Neural cell (in vitro differentiated cells): ENCODE results near the gene TBC1D23.

ENCODE experiments used
- CTCF ChIP-seq: fragments of 450-650 bp; IDR thresholded peaks from 2 replicates; pipeline ENCODE4 v1.5.1; 2014; ENCODE audit warnings: antibody characterized with exemption, mild to moderate bottlenecking, moderate library complexity; ENCODE audit not compliant: poor library complexity, severe bottlenecking
- EZH2 ChIP-seq: fragments of 200-600, 300-800 bp; shearing (Covaris generic), sonication (generic); IDR thresholded peaks from 2 replicates; pipeline ENCODE4 v1.6.1; 2014; ENCODE audit warnings: antibody characterized with exemption, low read length, borderline replicate concordance, mild to moderate bottlenecking; ENCODE audit not compliant: insufficient read depth, poor library complexity, severe bottlenecking
- MXI1 ChIP-seq: fragments of 450-650 bp; conservative IDR thresholded peaks from 2 replicates; pipeline ENCODE4 v1.6.1; 2014; ENCODE audit warnings: antibody characterized with exemption, mild to moderate bottlenecking; ENCODE audit not compliant: poor library complexity, severe bottlenecking
- REST ChIP-seq: IDR thresholded peaks from 2 replicates; pipeline ENCODE4 v1.6.1; 2012; ENCODE audit warnings: borderline replicate concordance

- TF ChIP-seq CTCF (no peak), MXI1 (no peak), EZH2 (no peak), REST (no peak)
Observed at GRCh38 chr3:100295089-100295488, 34.3 kb downstream of the TBC1D23 start.
